SKM-1 treated with dmso at 0.1 percent for 144 hours (cell line): Measurements from ENCODE around the gene BAHD1.

Experiments used
- DNase-seq: peaks from one replicate; lab custom pipeline; 2025; ENCODE audit not compliant: unreplicated experiment; lab: John Stamatoyannopoulos, UW

BAHD1 gene

DNA sequence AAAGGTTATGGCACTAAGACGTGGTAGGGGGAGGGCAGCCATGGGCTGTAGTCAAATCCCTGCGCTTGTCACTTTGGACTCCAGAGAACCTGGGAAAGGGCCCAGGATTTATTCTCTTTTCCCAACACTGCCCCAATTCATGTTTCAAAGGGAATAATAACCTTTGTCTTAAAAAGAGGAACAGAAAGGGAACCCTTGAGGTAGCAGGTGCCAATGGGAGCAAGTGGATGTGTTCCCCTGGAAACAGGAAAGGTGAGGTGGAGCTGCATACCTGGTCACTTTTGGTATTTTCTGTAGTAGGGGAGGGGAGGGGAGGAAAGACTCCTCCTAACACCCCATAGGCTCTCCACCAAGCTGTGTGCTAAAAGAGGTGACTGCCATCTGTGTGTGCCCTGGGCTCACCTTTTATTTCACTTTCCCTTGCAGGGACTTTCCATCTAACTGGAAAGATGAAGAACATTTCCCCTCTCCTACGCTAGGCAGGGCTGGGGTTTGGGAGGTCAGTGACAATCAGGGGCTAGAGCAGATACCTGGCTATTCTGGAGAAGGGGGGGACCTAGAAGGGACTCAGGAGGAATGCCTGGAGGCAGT, 23.9 kb downstream of the BAHD1 start:
- no peak for DNase-seq

DNA sequence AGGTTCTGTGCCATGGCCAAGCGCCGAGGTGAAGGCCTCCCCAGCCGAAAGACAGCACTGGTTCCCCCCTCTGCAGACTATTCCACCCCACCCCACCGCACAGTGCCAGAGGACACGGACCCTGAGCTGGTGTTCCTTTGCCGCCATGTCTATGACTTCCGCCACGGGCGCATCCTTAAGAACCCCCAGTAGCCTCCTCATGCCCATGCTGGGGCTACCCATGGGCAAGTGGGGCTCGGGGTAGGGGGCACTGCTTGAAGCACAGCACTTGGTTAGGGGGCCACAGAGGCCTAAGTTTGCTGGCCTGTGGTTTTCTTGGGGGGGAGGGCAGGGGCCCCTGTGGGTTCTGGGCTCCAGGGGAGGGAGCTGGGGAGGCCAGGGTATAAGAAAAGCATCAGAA, 25.2 kb downstream of the BAHD1 start:
- DNase-seq, result no peak

DNA sequence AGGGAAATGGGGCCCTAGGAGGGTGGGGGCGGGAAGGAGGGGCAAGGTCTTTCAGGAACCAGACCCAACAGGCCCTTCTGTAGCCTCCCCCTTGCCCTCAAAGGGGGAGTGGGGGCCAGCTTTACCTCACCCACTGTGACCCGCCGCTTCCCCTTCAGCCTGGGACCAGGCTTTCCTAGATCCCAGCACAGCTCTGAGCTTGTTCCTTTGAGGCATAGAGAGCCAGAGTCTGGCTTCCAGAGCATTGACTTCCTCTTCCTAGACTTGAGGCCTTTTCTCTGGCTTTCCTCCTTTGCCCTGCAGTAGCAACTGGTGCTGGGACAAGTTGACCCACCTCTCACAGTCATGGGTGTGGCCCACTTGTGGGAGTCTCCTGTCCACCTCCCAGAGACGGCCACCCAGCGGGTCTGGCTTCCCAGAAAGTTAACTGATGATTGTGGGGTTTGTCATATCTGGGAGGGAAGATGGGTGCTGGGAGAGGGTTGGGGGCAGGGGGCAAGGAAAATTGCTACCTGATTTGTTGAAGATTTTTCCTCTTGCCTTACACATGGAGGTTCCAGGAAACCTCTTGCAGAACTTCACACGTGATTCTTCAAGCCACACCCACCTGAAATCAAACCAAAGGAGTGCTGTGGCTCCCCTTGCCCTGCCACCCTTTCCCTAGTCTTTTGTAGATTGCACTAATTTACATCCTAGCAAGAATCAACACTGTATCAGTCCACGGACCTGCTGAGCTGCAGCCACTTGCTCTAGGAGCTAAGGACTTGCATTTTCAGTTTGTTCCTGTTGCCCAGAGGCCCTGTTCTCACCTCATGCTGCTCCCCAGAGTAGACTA, 25.9 kb downstream of the BAHD1 start:
- no peak for DNase-seq

DNA sequence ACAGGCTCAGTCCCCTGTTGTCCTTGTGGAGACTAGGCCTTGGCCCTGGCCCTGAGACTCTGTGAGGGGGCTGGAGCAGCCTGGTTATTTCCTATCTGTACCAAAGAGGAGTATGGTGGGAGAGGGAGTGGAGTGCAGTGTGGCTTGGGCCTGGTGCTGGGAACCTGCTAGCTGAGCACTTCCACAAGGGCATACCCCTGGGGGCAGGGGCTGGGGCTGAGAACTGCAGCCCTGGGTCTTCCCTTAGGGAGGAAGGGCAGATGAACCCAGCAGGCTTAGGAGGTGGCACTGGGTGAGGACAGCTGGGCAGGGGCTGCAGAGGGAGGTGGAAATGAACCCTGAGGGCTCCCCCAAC, 26.5 kb downstream of the BAHD1 start:
- DNase-seq, result no peak

DNA sequence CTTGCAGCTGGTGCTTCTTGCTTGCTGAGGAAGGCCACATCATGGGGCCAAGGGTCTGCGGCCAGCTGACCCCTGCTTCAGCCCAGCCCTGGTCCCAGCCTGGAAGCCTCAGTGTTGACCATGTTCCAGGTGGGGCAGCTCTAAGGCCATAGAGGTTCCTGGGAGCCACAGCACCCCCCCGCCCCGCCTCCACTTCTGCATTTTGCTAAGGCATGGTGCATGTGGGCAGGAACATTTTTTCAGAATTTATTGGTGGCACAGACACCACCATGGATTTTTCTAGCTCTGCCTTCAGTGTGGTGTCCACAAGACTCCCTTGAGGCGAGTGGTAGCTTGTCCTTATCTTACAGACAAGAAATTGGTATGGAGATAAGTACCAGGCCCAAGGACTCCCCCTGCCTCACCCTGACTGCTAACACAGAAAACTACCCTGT, 28.2 kb downstream of the BAHD1 start:
- no peak for DNase-seq

DNA sequence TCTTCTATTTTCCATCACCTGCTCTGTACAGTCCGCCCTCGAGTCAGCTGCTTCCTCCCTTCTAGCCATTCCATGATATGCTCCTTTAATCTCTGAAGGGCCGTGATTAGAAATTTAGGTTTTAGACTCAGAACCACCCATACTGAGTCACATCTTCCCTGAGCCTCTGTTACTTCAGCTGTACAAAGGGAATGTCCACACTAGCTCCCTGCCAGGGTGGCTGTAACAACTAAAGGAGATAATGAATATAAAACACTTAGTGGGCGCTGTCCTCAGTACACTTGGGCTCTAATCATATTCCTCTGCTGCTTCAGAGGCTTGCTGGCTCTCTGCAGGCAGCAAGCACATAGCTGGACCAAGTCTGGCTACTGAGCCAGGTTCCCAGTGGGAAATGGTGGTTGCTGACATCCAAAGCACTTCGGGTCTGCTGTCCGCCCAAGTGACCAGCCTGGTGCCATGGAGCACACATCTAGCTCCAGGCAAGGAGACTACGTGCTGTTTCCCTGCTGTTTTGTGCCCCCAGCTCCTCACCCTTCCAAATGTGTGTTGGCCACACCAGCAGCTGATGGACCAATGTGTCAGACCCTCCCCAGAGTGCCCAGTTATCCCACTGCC, 29.1 kb downstream of the BAHD1 start:
- no peak for DNase-seq

DNA sequence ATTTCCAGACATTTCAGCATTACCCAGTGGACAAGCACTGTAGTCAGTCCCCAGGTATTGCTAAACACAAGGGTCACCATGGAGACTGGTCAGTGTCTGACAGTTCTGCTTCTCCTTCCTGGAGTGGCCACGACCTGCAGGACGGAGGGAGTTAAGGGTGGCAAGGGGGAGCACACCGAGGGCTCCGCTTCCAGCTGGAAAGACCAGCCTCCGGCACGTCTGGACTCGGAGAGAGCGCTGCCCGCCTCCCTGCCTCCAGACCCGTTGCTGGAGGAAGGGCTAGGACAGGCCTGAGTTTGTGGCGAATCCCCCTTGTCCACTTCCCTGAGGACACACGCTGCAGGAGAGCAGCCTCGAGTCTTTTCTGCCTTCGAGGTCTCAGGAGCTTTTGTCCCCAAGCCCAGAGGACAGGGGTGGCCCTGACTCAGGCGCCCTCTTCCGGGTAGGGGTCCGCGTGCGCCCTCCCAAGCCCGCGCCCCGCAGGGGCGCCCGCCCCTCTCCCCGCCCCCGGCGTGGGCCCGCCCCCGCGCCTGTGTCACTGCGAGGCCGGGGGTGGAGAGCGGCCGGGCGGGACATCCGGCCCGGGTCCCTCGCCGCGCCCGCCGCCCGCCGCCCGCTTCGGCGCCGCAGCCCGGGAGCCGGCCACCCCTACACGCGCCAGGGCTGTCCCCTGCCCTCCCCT, 29.8 kb downstream of the BAHD1 start, which contains the start of gene CHST14:
TSS of gene CHST14 (plus strand) at position 562 of the 682 bp plus-strand sequence. CDS start 230 bp downstream, outside the sequence.
- peak; percentile 62 for DNase-seq

DNA sequence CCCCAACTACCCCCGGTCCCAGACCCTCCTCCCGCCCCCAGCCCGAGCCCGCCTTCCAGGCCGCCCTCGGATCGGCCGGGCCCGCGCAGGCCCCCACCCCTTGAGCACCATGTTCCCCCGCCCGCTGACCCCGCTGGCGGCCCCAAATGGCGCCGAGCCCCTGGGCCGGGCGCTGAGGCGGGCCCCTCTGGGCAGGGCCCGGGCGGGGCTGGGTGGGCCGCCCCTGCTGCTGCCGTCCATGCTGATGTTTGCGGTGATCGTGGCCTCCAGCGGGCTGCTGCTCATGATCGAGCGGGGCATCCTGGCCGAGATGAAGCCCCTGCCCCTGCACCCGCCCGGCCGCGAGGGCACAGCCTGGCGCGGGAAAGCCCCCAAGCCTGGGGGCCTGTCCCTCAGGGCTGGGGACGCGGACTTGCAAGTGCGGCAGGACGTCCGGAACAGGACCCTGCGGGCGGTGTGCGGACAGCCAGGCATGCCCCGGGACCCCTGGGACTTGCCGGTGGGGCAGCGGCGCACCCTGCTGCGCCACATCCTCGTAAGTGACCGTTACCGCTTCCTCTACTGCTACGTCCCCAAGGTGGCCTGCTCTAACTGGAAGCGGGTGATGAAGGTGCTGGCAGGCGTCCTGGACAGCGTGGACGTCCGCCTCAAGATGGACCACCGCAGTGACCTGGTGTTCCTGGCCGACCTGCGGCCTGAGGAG, 30.5 kb downstream of the BAHD1 start:
- no peak for DNase-seq

DNA sequence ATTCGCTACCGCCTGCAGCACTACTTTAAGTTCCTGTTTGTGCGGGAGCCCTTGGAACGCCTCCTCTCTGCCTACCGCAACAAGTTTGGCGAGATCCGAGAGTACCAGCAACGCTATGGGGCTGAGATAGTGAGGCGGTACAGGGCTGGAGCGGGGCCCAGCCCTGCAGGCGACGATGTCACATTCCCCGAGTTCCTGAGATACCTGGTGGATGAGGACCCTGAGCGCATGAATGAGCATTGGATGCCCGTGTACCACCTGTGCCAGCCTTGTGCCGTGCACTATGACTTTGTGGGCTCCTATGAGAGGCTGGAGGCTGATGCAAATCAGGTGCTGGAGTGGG, 31.0 kb downstream of the BAHD1 start:
- DNase-seq, result peak; percentile 38

DNA sequence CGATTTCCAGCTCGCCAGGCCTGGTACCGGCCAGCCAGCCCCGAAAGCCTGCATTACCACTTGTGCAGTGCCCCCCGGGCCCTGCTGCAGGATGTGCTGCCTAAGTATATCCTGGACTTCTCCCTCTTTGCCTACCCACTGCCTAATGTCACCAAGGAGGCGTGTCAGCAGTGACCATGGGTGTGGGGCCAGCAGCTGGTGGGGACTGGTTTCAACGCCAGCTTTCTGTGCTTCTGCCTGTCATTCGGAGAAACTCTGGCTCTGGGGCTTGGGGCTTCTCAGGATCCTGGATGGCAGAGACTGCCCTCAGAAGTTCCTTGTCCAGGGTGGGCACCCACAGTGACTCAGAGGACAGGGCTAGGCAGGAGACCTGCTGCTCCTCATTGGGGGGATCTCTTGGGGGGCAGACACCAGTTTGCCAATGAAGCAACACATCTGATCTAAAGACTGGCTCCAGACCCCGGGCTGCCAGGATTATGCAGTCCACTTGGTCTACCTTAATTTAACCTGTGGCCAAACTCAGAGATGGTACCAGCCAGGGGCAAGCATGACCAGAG, 31.5 kb downstream of the BAHD1 start:
- no peak for DNase-seq

DNA sequence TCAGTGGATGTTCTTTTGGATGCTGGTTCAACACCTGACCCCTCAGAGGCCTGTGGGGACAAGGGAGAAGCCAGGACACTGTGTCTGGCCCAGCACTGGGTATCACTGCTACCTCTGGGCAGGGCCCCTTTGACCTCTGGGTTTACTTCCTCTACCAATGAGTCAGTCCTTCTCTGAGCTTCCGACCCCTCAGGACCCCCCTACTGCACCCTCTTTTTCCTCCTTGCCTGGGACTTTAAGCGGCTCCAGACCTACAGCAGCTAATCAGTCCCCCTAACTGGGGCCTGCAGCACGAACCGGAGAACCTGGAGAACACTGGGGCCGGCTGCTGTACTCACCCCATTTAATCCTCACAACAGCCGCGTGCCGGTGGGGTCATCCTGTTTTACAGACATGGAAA, 33.8 kb downstream of the BAHD1 start:
- DNase-seq, result no peak

DNA sequence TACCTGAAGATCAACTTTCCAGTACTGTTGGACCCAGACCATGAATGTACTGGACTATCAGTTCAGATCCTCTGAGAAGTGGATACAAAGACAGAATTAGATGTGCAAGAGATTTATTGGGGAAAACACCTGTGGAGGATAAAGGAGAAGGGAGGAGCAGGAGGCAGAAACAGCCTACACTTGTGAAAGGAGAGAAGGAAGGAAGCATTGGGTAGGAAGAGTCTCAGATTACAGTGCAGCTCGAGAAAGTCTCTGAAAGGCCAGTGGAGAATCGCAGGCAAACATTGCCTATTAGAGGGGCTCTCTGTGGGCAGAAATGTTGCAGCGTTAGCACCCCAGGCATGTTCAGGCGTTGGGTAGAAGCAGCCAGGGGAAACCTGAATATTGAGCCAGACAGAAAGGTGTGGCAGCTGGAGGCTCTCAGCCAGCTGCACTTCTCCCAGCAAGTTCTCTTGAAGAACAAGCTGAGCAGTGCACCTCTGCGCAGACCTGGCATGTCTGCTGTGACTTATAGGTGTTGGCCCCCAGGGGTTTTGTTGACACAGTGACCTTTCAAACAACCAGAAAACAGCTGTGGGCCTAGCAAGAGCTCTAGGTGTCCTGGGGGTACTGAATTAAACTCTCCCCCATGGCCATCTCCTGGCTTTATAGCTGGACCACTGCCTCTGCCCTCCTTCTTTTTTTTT, 37.0 kb downstream of the BAHD1 start:
- no peak for DNase-seq

DNA sequence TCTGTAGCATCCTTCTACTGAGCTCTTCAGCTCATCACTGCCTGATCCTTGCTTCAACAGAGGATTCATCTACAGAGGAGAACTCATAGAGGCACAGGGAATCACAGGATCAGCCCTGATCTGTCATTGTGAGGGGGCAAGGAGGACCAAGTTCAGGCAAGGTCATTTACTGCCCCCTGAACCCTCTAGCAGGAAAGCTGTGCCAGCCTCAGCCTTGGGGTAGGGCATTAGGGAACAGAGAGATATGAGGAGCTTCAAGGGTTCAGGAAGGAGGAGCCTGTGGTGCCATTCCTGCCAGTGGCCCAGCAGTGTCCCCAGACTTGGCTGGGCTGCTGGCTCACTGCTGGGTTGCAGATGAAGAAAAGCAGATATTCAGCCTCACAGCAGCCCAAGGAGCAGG, 38.3 kb downstream of the BAHD1 start:
- DNase-seq, result no peak

DNA sequence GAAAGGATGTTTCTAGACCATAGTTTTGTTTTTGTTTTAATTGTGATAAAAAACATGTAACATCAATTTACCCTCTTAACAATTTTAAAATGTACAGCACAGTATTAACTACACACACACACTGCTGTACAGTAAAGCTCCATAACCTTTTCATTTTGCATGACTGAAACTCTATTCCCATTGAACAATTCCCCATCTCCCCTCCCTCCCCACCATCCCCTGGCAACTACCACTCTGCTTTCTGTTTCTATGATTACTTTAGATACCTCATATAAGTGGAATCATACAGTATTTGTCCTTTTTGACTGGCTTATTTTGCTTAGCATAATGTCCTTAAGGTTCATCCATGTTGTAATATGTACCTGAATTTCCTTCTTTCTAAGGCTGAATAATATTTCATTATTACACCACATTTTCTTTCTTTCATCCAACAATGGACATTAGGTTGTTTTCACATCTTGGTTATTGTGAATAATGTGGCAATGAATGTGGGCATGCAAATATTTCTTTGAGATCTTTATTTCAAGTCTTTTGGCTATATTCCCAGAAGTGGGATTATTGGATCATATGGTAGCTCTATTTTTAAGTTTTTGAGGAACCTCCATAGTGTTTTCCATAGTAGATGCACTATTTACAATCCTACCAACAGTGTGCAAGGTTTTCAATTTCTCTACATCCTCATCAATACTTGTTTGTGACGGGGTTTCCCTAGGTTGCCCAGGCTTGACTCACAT, 40.8 kb downstream of the BAHD1 start:
- no peak for DNase-seq

DNA sequence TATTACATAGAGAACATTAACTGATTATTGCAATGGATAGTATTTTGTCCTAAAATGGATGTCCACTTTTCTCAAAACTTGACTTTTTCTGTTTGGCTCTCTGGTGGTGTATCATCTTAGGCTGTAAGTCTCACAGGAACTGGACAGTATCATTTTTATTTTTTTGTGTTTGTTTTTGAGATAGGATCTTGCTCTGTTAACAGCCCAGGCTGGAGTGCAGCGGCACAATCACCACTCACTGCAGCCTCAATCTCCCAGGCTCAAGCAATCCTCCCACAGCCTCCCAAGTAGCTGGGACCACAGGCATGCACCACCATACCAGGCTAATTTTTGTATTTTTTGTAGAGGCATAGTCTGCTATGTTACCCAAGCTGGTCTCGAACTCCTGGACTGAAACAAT, 43.2 kb downstream of the BAHD1 start:
- no peak for DNase-seq

DNA sequence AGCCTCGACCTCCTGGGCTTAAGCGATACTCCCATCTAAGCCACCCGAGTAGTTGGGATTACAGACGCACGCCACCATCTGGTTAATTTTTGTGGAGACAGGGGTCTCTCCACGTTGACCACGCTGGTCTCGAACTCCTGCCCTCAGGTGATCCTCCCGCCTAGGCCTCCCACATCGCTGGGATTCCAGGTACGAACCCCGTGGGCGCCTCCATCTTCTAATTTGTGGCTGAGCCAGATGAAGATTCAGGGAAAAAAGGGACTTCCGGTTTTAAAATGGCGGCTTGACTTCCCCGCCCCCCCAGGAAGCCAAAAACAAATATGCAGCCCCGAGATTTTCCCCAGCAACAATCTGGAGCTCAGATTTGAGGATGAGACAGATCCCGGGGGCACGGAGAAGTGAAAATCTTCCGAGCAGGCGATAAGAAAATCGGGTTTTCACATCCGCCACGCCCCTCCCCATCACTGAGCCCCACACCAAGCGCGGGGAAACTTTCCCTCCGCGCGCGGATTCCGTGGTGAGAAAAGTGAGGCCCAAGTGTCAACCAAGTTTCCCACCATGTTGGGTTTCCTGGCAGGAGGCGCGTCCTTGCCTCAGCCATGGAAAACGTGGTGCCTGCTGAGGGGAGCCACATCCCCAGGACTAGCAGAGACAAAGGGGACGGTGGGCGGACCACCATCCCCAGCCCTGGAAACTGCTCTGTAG, 45.5 kb downstream of the BAHD1 start:
- no peak for DNase-seq

DNA sequence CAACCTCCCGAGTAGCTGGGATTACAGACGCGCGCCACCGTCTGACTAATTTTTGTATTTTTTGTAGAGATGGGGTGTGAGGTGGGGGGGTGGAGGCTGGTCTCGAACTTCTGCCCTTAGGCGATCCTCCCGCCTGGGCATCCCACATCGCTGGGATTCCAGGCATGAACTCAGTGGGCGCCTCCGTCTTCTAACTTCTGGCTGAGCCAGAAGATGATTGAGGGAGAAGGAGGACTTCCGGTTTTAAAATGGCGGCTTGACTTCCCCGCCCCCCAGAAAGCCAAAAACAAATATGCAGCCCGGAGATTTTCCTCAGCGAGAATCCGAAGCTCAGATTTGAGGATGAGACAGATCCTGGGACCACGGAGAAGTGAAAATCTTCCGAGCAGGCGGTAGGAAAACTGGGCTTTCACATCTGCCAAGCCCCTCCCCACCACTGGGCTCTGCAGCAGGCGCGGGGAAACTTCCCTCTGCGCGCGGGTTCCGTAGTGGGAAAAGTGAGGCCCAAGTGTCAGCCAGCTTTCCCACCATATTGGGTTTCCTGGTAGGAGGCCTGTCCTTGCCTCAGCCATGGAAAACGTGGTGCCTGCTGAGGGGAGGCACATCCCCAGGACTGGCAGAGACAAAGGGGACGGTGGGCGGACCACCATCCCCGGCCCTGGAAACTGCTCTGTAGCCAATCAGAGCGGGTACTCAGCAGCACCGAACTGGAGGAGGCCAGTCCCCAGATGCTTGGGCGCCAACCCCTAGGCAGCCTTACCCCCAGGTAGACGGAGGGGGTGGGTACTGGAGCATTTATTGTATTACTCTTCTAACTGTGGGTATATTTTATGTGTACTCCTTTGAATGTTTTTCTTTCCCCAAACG, 47.3 kb downstream of the BAHD1 start:
- DNase-seq, result no peak
